HepG2 (cell line): ENCODE data around the gene REPIN1. TPM values are rescaled to one million over a fixed set of nuclear protein-coding genes. Genes with fewer than 3 reads are reported as not detected.

Source experiments
- FOXP1 ChIP-seq, 2 experiments: fragments of 450-650 bp in 1 of 2; IDR thresholded peaks; 2 replicates each; pipeline ENCODE4 v1.6.1; 2017 to 2018; ENCODE audit warnings: antibody characterized with exemption in 1 of 2
- KDM1A ChIP-seq: IDR thresholded peaks from 2 replicates; pipeline ENCODE4 v1.6.1; 2016; ENCODE audit warnings: missing compliant biosample characterization
- MBD4 ChIP-seq: IDR thresholded peaks from 2 replicates; pipeline ENCODE4 v1.6.1; 2012; ENCODE audit warnings: low read length, inconsistent platforms, borderline replicate concordance
- MTA3 ChIP-seq: sonication (generic); formaldehyde crosslinking; IDR thresholded peaks from 2 replicates; pipeline ENCODE4 v1.4.0; 2020; ENCODE audit warnings: missing genetic modification reagents
- NRL ChIP-seq: sonication (generic); formaldehyde crosslinking; IDR thresholded peaks from 2 replicates; pipeline ENCODE4 v1.5.0; 2020; ENCODE audit warnings: missing genetic modification reagents, mild to moderate bottlenecking, moderate library complexity, borderline replicate concordance
- PRDM10 ChIP-seq: sonication (generic); formaldehyde crosslinking; IDR thresholded peaks from 2 replicates; pipeline ENCODE4 v1.4.0; 2020; ENCODE audit warnings: low read depth, missing genetic modification reagents
- SALL2 ChIP-seq: sonication (generic); formaldehyde crosslinking; IDR thresholded peaks from 2 replicates; pipeline ENCODE4 v1.8.1; 2023; ENCODE audit warnings: mild to moderate bottlenecking, missing genetic modification reagents, inconsistent platforms
- ZHX1 ChIP-seq: sonication (generic); formaldehyde crosslinking; IDR thresholded peaks from 2 replicates; pipeline ENCODE4 v1.8.1; 2022; ENCODE audit warnings: low read depth, mild to moderate bottlenecking, missing genetic modification reagents
- ZNF232 ChIP-seq: sonication (generic); formaldehyde crosslinking; IDR thresholded peaks from 2 replicates; pipeline ENCODE4 v1.4.0; 2020; ENCODE audit warnings: missing genetic modification reagents, borderline replicate concordance
- ZNF33A ChIP-seq: sonication (generic); formaldehyde crosslinking; IDR thresholded peaks from 2 replicates; pipeline ENCODE4 v1.5.1; 2020; ENCODE audit warnings: missing genetic modification reagents, mild to moderate bottlenecking, moderate library complexity, borderline replicate concordance
- ZNF724P ChIP-seq: sonication (generic); formaldehyde crosslinking; IDR thresholded peaks from 2 replicates; pipeline ENCODE4 v1.8.0; 2022; ENCODE audit warnings: missing genetic modification reagents, borderline replicate concordance
- polyA plus RNA-seq, 8 experiments: library from polyadenylated mRNA; depleted of rRNA in 3 of 8; stranded (reverse) in 7 of 8; unstranded in 1 of 8; fragments of >200 nt; fragmentation: Illumina TruSeq in 4 of 8; extraction: Trizol in 4 of 8; gene quantifications; 2 replicates each; pipeline versions ENCODE4 v1.2.1 to v1.2.3, GENCODE V29; 2011 to 2016; ENCODE audit warnings: low read depth in 4 of 8, missing spikeins in 1 of 8, mixed read lengths in 1 of 8; ENCODE audit not compliant: insufficient read depth in 1 of 8
- total RNA-seq, 5 experiments: library from RNA; depleted of rRNA; stranded (reverse); fragments of >200 nt; fragmentation: Illumina TruSeq; extraction: Trizol; gene quantifications; 2 replicates each; pipeline ENCODE4 v1.2.3, GENCODE V29; 2016; ENCODE audit warnings: low read depth in 1 of 5
- TF ChIP-seq, protein P1 (sequence below): sonication (generic); formaldehyde crosslinking; IDR thresholded peaks from 2 replicates; pipeline ENCODE4 v1.5.0; 2020; ENCODE audit warnings: missing genetic modification reagents, mild to moderate bottlenecking, borderline replicate concordance
- TF ChIP-seq, protein P2 (sequence below): sonication (generic); formaldehyde crosslinking; IDR thresholded peaks from 2 replicates; pipeline ENCODE4 v1.4.0; 2020; ENCODE audit warnings: mild to moderate bottlenecking, missing genetic modification reagents, borderline replicate concordance

The REPIN1 gene
- total and polyA plus RNA-seq, 2 of the 13 experiments (the other 11 are each of a cell fraction or from before 2014, with no cell fraction given), result 69.9 to 108 TPM

GRCh38 chr7:150383710-150384397 lies 15.2 kb downstream of the REPIN1 start (continued):
- no peak for TF ChIP-seq ZNF724P (CRISPR knock-in tag)
- peak; percentile 78; the same call in 1 of the 2 replicates for TF ChIP-seq SALL2 (CRISPR knock-in tag)
- no peak for TF ChIP-seq MBD4
- peak; percentile 76 for TF ChIP-seq PRDM10 (CRISPR knock-in tag)
- TF ChIP-seq ZHX1, result peak; percentile 22; the same call in 1 of the 2 replicates
- TF ChIP-seq FOXP1 (IDR thresholded peaks at IDR 0.05), result peak; percentile 53; the same call in 1 of the 2 replicates
- TF ChIP-seq FOXP1 (CRISPR knock-in tag; IDR thresholded peaks at IDR 0.05), result no peak
- no peak for TF ChIP-seq KDM1A
- TF ChIP-seq ZNF33A (CRISPR knock-in tag), result no peak
- TF ChIP-seq ZNF232 (CRISPR knock-in tag), result 0 out of 2 replicates have a peak, but pooled peaks have one; percentile 73
- TF ChIP-seq, protein P1, sequence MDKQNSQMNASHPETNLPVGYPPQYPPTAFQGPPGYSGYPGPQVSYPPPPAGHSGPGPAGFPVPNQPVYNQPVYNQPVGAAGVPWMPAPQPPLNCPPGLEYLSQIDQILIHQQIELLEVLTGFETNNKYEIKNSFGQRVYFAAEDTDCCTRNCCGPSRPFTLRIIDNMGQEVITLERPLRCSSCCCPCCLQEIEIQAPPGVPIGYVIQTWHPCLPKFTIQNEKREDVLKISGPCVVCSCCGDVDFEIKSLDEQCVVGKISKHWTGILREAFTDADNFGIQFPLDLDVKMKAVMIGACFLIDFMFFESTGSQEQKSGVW (CRISPR knock-in tag), result no peak
- TF ChIP-seq NRL (CRISPR knock-in tag), result peak; percentile 52; the same call in 1 of the 2 replicates
- no peak for TF ChIP-seq MTA3 (CRISPR knock-in tag)
- TF ChIP-seq, protein P2, sequence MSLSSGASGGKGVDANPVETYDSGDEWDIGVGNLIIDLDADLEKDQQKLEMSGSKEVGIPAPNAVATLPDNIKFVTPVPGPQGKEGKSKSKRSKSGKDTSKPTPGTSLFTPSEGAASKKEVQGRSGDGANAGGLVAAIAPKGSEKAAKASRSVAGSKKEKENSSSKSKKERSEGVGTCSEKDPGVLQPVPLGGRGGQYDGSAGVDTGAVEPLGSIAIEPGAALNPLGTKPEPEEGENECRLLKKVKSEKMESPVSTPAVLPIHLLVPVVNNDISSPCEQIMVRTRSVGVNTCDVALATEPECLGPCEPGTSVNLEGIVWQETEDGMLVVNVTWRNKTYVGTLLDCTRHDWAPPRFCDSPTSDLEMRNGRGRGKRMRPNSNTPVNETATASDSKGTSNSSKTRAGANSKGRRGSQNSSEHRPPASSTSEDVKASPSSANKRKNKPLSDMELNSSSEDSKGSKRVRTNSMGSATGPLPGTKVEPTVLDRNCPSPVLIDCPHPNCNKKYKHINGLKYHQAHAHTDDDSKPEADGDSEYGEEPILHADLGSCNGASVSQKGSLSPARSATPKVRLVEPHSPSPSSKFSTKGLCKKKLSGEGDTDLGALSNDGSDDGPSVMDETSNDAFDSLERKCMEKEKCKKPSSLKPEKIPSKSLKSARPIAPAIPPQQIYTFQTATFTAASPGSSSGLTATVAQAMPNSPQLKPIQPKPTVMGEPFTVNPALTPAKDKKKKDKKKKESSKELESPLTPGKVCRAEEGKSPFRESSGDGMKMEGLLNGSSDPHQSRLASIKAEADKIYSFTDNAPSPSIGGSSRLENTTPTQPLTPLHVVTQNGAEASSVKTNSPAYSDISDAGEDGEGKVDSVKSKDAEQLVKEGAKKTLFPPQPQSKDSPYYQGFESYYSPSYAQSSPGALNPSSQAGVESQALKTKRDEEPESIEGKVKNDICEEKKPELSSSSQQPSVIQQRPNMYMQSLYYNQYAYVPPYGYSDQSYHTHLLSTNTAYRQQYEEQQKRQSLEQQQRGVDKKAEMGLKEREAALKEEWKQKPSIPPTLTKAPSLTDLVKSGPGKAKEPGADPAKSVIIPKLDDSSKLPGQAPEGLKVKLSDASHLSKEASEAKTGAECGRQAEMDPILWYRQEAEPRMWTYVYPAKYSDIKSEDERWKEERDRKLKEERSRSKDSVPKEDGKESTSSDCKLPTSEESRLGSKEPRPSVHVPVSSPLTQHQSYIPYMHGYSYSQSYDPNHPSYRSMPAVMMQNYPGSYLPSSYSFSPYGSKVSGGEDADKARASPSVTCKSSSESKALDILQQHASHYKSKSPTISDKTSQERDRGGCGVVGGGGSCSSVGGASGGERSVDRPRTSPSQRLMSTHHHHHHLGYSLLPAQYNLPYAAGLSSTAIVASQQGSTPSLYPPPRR (CRISPR knock-in tag), result peak; percentile 68; the same call in 1 of the 2 replicates
